CD1c-positive myeloid dendritic cell (primary cell): ENCODE results near the gene SLC47A2.
"Not testable (repeated sequence)": the region's sequence is repeated elsewhere in the genome, so short reads cannot be mapped to it uniquely, and the experiment has no call there.

ENCODE experiments used
- DNase-seq: peaks from one replicate; pipeline ENCODE4 v3.0.0-alpha.2; 2016; ENCODE audit errors: extremely low spot score

SLC47A2 gene

GRCh38 chr17:19706791-19707727 lies 9.3 kb downstream of the SLC47A2 start:
- DNase-seq: no peak

GRCh38 chr17:19705771-19706770 lies 10.3 kb downstream of the SLC47A2 start:
- no peak for DNase-seq

- no peak for DNase-seq
These were observed 11.2 kb downstream of the SLC47A2 start for GRCh38 chr17:19705201-19705600.

GRCh38 chr17:19703828-19704613 lies 12.4 kb downstream of the SLC47A2 start:
- no peak for DNase-seq

- no peak for DNase-seq
These were observed 13.1 kb downstream of the SLC47A2 start for GRCh38 chr17:19703106-19703827.

- DNase-seq: no peak
These were observed 14.2 kb downstream of the SLC47A2 start for GRCh38 chr17:19702217-19702641.

GRCh38 chr17:19686400-19687090 lies 29.8 kb downstream of the SLC47A2 start:
- no peak for DNase-seq

GRCh38 chr17:19684909-19685580 lies 31.3 kb downstream of the SLC47A2 start:
- not testable (repeated sequence) for DNase-seq

- no peak for DNase-seq
These were observed 33.3 kb downstream of the SLC47A2 start for GRCh38 chr17:19683117-19683516.

- DNase-seq: no peak
These were observed 37.6 kb downstream of the SLC47A2 start for GRCh38 chr17:19678581-19679453.

GRCh38 chr17:19677736-19678379 lies 38.5 kb downstream of the SLC47A2 start:
- no peak for DNase-seq

GRCh38 chr17:19676896-19677295 lies 39.5 kb downstream of the SLC47A2 start:
- DNase-seq: no peak

- DNase-seq: no peak
These were observed 42.8 kb downstream of the SLC47A2 start for GRCh38 chr17:19673623-19674022.

GRCh38 chr17:19672009-19672750 lies 44.2 kb downstream of the SLC47A2 start:
- no peak for DNase-seq

GRCh38 chr17:19671433-19671832 lies 45.0 kb downstream of the SLC47A2 start:
- no peak for DNase-seq

- no peak for DNase-seq
These were observed 45.5 kb downstream of the SLC47A2 start for GRCh38 chr17:19670908-19671307.

- not testable (repeated sequence) for DNase-seq
These were observed 46.7 kb downstream of the SLC47A2 start for GRCh38 chr17:19669680-19670079.
